BJ (cell line): ENCODE results near the gene NPY1R. TPM values are rescaled to one million over a fixed set of nuclear protein-coding genes. Genes with fewer than 3 reads are reported as not detected.
A peak's percentile ranks its signal among the peaks of the same experiment; 100 is the strongest.

ENCODE experiments used
- CTCF ChIA-PET: fragments of 350-600 bp; formaldehyde crosslinking; extraction: SDS; loops from one replicate; lab custom pipeline; 2021; ENCODE audit warnings: antibody characterized with exemption, inconsistent platforms; lab: Yijun Ruan, JAX
- POLR2A ChIA-PET: fragments of 300-600 bp; sonication (Branson Sonifier 250); formaldehyde crosslinking; extraction: SDS; loops from one replicate; lab custom pipeline; 2021; ENCODE audit warnings: antibody characterized with exemption; lab: Charles Lee
- DNase-seq: peaks from one replicate; pipeline ENCODE4 v3.0.0-alpha.2; 2011; ENCODE audit warnings: low read depth
- H3K27me3 ChIP-seq: 2 replicates; pipeline ENCODE4 v1.6.0; 2011; ENCODE audit warnings: low read length; ENCODE audit not compliant: control insufficient read depth, insufficient read depth
- H3K36me3 ChIP-seq: 2 replicates; pipeline ENCODE4 v1.5.1; 2011; ENCODE audit warnings: low read length; ENCODE audit not compliant: control insufficient read depth, insufficient read depth
- H3K4me3 ChIP-seq: 2 replicates; pipeline ENCODE4 v1.5.1; 2011; ENCODE audit warnings: low read depth, mild to moderate bottlenecking, control low read depth, low read length
- polyA plus RNA-seq: library from polyadenylated mRNA; depleted of rRNA; stranded (reverse); fragments of >200 nt; gene quantifications from 2 replicates; pipeline ENCODE4 v1.2.3, GENCODE V29; 2011
- TF ChIP-seq, protein P1 (sequence below): IDR thresholded peaks from 2 replicates; pipeline ENCODE4 v1.5.1; 2011; ENCODE audit warnings: low read depth, mild to moderate bottlenecking, control low read depth, inconsistent platforms, low read length, moderate library complexity; ENCODE audit not compliant: insufficient read depth

The NPY1R gene
- polyA plus RNA-seq, 1 experiment, result not detected

DNA sequence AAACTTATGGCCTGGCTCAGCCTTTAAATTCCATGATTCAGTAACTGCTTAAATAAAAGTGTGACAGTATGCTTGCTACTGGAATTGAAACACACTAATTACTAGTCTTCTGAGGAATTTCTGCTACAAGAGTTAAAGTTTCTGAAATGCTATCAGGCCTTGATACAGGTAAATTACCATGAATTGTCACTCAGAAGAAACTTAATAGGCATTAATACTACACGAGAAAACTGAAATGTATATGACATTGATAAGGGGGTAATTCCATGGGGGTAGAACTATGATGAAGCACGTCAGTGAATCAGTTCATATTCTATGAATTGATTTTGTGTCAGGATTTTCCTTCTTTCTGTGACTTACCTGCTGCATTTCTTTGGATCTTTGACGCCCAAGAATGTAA, 3.0 kb upstream of the NPY1R start:
- CTCF ChIA-PET, result no interaction called here
- Histone ChIP-seq H3K36me3 (no peaks in the 10 kb centered on the region), H3K27me3 (peaks cover 11% of the 10 kb centered on the region), H3K4me3 (no peak overlapping the region)
- DNase-seq, result no peak
- TF ChIP-seq, protein P1, sequence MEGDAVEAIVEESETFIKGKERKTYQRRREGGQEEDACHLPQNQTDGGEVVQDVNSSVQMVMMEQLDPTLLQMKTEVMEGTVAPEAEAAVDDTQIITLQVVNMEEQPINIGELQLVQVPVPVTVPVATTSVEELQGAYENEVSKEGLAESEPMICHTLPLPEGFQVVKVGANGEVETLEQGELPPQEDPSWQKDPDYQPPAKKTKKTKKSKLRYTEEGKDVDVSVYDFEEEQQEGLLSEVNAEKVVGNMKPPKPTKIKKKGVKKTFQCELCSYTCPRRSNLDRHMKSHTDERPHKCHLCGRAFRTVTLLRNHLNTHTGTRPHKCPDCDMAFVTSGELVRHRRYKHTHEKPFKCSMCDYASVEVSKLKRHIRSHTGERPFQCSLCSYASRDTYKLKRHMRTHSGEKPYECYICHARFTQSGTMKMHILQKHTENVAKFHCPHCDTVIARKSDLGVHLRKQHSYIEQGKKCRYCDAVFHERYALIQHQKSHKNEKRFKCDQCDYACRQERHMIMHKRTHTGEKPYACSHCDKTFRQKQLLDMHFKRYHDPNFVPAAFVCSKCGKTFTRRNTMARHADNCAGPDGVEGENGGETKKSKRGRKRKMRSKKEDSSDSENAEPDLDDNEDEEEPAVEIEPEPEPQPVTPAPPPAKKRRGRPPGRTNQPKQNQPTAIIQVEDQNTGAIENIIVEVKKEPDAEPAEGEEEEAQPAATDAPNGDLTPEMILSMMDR, result no peak
- POLR2A ChIA-PET, result no interaction called here

GRCh38 chr4:163331629-163332376, 593 bp downstream of the NPY1R start:
- peaks cover 11% of the 10 kb centered on the region for H3K27me3 ChIP-seq
- ChIA-PET POLR2A (no interaction called here), CTCF (interaction anchor here (0.6 to 3.9 kb wide), 12 partner anchors 7 to 835 kb away, joined by 3 to 34 read pairs (median 4); no protein-coding TSS in a partner anchor)
- H3K36me3 ChIP-seq, result no peaks in the 10 kb centered on the region
- H3K4me3 ChIP-seq, result peak overlapping the region; percentile 43
- no peak for DNase-seq
- TF ChIP-seq, protein P1, result no peak

DNA sequence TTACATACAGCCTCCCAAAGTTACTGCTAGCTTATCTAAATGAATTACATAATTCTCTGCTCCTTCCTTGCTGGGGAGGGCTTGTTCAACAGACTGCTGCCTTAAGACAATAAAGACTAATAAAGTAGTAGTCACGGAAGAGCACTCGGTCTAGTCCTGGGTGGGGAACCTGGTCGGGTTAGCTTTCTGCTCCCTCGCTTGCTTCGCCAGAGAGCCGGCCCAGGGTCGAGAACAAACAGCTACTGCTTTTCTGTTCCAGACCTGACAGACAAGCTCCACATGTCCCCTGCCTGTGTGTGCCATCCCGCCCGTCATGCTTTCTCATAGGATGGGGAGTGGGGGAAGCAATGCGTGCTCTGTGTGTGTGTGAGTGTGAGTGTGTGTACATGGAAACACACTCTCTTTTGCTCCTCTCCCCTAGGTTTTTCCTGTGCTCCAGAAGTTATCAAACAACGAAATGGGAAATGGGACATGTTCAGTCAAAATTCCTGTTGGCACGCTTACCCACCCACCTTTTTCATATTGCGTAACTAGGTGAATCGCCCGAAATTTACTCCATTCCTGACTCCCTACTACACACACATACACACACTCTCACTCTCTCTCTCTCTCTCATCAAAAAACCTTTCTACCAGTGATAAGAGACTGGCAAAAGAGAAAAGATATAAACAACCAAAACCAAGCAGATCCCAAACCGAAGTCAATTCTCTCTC, 1.3 kb downstream of the NPY1R start:
- ChIA-PET CTCF (interaction anchor here (0.7 to 3.9 kb wide), 7 partner anchors 9 to 834 kb away, joined by 3 to 34 read pairs (median 5); no protein-coding TSS in a partner anchor), POLR2A (no interaction called here)
- H3K4me3 ChIP-seq, result no peak overlapping the region

DNA sequence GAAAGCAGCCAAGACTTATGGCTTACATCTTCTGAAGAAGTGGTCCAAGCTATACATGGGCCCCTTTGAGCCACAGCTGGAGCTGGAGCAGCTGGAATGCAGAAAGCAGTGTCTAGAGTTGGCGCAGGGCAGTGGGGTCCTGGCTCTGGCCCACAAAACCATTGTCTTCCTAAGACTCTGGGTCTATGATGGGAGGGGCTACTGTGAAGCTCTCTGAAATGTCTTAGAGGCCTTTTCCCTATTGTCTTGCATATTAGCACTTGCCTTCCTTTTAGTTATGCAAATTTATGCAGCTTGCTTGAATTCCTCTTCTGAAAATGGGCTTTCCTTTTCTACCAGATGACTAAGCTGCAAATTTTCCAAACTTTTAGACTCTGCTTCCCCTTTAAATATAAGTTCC, 15.3 kb downstream of the NPY1R start:
- Histone ChIP-seq H3K27me3 (no peaks in the 10 kb centered on the region), H3K4me3 (no peak overlapping the region), H3K36me3 (no peaks in the 10 kb centered on the region)
- ChIA-PET CTCF (interaction anchor here (1.2 kb wide), 1 partner anchor 15 kb away, joined by 4 read pairs; the partner anchor contains the start of gene NPY1R), POLR2A (no interaction called here)
- no peak for DNase-seq
- TF ChIP-seq, protein P1, result no peak

More for the DNA sequence above, 1.3 kb downstream of the NPY1R start:
- TF ChIP-seq, protein P1, result no peak
- DNase-seq, result no peak
- H3K36me3 ChIP-seq, result no peaks in the 10 kb centered on the region
- H3K27me3 ChIP-seq, result peaks cover 11% of the 10 kb centered on the region

GRCh38 chr4:163309466-163309865, 22.9 kb downstream of the NPY1R start:
- POLR2A ChIA-PET, result no interaction called here
- Histone ChIP-seq H3K36me3 (no peaks in the 10 kb centered on the region), H3K4me3 (no peak overlapping the region), H3K27me3 (no peaks in the 10 kb centered on the region)
- TF ChIP-seq, protein P1, result no peak
- CTCF ChIA-PET, result interaction anchor here (1.9 kb wide), 1 partner anchor 23 kb away, joined by 8 read pairs; the partner anchor contains the start of gene NPY1R
- no peak for DNase-seq
